Measurements from ENCODE around the gene NPM1.

GRCh38 chr5:171355302-171355724, 32.3 kb upstream of the NPM1 start:
- TF ChIP-seq CTCF (IDR thresholded peaks at IDR 0.05) (no peak), POLR2AphosphoS5 (IDR thresholded peaks at IDR 0.05) (no peak)
